ENCODE measurements around the gene EDAR. TPM values are rescaled to one million over a fixed set of nuclear protein-coding genes. Genes with fewer than 3 reads are reported as not detected.

EDAR gene
- total and polyA plus RNA-seq, 2 of the 8 experiments (the other 6 are each of a cell fraction or from before 2014, with no cell fraction given): not detected

DNA sequence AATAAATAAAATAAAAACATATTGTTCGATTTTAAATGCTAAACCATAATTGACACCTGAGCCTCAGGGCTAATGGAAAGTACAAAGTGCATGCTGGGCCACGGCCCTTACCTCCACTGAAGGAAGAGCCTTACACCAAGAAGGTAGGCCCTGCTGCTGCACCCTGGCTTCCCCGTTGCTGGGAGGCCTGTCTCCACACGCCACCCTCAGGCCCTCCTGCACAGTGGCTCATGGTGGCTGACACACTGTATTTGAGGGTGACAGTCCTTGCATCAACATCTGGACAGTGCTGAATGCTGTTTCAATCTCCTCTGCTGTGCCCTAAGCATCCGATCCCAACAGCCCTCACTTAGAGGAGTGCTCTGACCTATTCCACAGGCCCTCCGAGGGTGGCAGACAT lies 39.3 kb upstream of the EDAR start (continued):
- TF ChIP-seq SIN3A (conservative IDR thresholded peaks at IDR 0.05 in 1 of 2, IDR thresholded peaks at IDR 0.05 in 1 of 2; ENCODE audit: low read depth in 1 of 2, low read length in 2 of 2) (no peak), EZH2 (IDR thresholded peaks at IDR 0.05; ENCODE audit: low read depth, low read length, severe bottlenecking) (no peak), ZNF274 (IDR thresholded peaks at IDR 0.05; ENCODE audit: borderline replicate concordance, extremely low read depth, low read length) (no peak), POLR2AphosphoS5 (IDR thresholded peaks at IDR 0.05; ENCODE audit: low read depth, low read length) (no peak), ASH2L (IDR thresholded peaks at IDR 0.05; ENCODE audit: low read length) (no peak), KDM5A (IDR thresholded peaks at IDR 0.05; ENCODE audit: low read length) (no peak)

Data from H1 (cell line).